ENCODE measurements around the gene NUDT8. TPM values are rescaled to one million over a fixed set of nuclear protein-coding genes. Genes with fewer than 3 reads are reported as not detected.
"Not testable (repeated sequence)": the region's sequence is repeated elsewhere in the genome, so short reads cannot be mapped to it uniquely, and the experiment has no call there.

NUDT8 gene
- total RNA-seq, 1 donor from 2014 or later = 5.3 TPM

DNA sequence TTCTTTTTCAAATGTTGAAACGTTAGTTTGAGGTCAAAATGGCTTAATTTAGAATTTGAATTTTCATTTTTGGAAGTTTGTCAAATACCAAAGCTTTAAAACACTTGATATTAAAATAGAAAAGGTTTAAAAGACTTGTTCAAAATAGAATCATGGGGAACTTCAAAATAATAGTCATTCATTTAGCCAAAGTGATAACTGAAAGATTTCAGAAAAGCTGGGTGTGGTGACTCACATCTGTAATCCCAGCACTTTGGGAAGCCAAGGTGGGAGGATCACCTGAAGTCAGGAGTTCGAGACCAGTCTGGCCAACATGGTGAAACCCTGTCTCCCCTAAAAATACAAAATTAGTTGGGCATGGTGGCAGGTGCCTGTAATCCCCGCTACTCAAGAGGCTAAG is 35.3 kb downstream of the NUDT8 start:
- peaks cover 12% of the 10 kb centered on the region for H3K4me1 Mint-ChIP-seq
- no peak overlapping the region for H3K4me3 Mint-ChIP-seq
- DNase-seq (no peak), ATAC-seq (ENCODE audit: low read depth) (no peak)
- TF ChIP-seq, protein P1, sequence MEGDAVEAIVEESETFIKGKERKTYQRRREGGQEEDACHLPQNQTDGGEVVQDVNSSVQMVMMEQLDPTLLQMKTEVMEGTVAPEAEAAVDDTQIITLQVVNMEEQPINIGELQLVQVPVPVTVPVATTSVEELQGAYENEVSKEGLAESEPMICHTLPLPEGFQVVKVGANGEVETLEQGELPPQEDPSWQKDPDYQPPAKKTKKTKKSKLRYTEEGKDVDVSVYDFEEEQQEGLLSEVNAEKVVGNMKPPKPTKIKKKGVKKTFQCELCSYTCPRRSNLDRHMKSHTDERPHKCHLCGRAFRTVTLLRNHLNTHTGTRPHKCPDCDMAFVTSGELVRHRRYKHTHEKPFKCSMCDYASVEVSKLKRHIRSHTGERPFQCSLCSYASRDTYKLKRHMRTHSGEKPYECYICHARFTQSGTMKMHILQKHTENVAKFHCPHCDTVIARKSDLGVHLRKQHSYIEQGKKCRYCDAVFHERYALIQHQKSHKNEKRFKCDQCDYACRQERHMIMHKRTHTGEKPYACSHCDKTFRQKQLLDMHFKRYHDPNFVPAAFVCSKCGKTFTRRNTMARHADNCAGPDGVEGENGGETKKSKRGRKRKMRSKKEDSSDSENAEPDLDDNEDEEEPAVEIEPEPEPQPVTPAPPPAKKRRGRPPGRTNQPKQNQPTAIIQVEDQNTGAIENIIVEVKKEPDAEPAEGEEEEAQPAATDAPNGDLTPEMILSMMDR (IDR thresholded peaks at IDR 0.05) = no peak
- H3K9me3 Mint-ChIP-seq = no peaks in the 10 kb centered on the region
- intact Hi-C loops (cut with micrococcal nuclease) = no loop called here
- CTCF ChIA-PET = no interaction called here
- no peak overlapping the region for H3K27ac Mint-ChIP-seq
- H3K36me3 Mint-ChIP-seq (ENCODE audit: low read depth) = no peaks in the 10 kb centered on the region
- no peaks in the 10 kb centered on the region for H3K27me3 Mint-ChIP-seq
- POLR2A ChIA-PET = interaction anchor here (0.7 to 1.5 kb wide), 2 partner anchors 10 to 55 kb away, joined by 3 to 5 read pairs; no protein-coding TSS in a partner anchor

DNA sequence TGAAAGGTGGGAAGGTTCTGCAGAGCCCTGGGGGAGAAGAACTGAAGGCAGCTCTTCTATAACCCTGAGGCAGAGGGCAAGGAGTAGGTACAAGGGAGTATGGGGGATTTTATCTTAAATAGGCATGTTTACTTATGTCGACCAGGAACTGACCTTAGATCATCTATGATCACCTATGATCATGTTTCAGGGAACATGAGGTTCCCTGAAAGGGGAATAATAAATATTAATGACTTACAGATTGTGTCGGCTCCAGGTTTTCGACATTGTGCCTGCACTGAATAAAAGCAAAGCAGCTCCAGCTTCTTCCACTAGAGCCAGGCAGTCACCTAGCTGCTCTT is 36.2 kb downstream of the NUDT8 start:
- intact Hi-C loops (cut with micrococcal nuclease) = no loop called here
- H3K4me3 Mint-ChIP-seq = no peak overlapping the region
- no peaks in the 10 kb centered on the region for H3K36me3 Mint-ChIP-seq (ENCODE audit: low read depth)
- ChIA-PET POLR2A (interaction anchor here (1.5 kb wide), 1 partner anchor 9 kb away, joined by 5 read pairs; no protein-coding TSS in a partner anchor), CTCF (no interaction called here)
- H3K27ac Mint-ChIP-seq = no peak overlapping the region
- H3K9me3 Mint-ChIP-seq = no peaks in the 10 kb centered on the region
- TF ChIP-seq, protein P1 (IDR thresholded peaks at IDR 0.05) = no peak
- H3K4me1 Mint-ChIP-seq = peaks cover 21% of the 10 kb centered on the region
- ATAC-seq (ENCODE audit: low read depth) (no peak), DNase-seq (no peak)
- H3K27me3 Mint-ChIP-seq = no peaks in the 10 kb centered on the region

DNA sequence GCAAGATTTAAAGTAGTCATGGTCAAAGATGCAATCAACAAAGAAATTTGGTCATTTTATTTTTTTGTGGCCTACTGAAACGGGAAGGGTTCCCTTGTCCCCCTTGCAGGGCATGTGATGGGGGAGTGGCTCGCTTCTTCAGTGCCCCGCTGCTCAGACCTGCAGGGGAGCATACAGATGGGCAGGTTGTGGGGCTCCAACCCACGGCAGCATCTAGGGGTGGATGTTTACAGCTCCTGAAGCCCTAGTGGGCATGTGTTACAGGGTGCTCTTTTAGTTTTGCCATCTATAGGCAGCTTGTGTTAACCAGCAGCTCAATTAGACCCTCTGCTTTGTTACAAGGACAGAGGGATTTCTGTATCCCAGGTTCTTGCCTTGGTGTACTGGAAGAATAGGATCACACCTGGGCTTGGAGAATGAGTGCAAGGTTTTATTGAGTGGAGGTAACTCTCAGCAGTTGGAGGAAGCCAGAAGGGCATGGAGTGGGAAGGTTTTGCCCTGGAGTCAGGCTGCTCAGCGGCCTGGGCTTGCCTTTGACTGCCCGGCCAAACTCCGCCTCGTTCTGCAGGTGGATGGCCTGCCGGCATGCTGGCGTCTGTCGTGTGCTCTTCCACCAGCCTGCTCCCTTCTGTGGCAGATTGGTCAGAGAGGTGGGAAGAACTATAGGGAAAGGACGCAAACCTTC is 36.7 kb downstream of the NUDT8 start:
- no peak for ATAC-seq (ENCODE audit: low read depth)
- ChIA-PET POLR2A (interaction anchor here (1.5 kb wide), 1 partner anchor 9 kb away, joined by 5 read pairs; no protein-coding TSS in a partner anchor), CTCF (interaction anchor here (1.2 to 2.2 kb wide), 2 partner anchors 21 to 36 kb away, joined by 3 to 5 read pairs; partner anchors contain the start of gene NUDT8)
- H3K9me3 Mint-ChIP-seq = no peaks in the 10 kb centered on the region
- intact Hi-C loops (cut with micrococcal nuclease) = no loop called here
- H3K4me3 Mint-ChIP-seq = no peak overlapping the region
- TF ChIP-seq, protein P1 (IDR thresholded peaks at IDR 0.05) = no peak
- H3K36me3 Mint-ChIP-seq (ENCODE audit: low read depth) = peaks cover 2% of the 10 kb centered on the region
- H3K27me3 Mint-ChIP-seq = no peaks in the 10 kb centered on the region
- no peak overlapping the region for H3K27ac Mint-ChIP-seq
- H3K4me1 Mint-ChIP-seq = peaks cover 26% of the 10 kb centered on the region
- no peak for DNase-seq

DNA sequence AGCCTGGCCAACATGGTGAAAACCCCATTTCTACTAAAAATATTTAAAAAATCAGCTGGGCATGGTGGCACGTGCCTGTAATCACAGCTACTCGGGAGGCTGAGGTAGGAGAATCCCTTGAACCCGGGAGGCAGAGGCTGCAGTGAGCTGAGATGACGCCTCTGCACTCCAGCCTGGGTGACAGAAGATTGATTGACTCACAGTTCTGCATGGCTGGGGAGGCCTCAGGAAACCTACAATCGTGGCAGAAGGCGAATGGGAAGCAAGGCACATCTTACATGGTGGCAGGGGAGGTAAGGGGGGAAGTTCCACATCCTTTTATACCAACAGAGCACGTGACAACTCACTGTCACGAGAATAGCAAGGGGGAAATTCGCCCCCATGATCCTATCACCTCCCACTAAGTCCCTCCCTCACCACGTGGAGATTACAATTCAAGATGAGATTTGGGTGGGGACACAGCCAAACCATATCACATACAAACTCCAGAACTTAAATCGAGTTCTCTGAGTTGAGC is 40.8 kb downstream of the NUDT8 start:
- Mint-ChIP-seq H3K27ac (peak overlapping the region; percentile 99), H3K4me3 (peak overlapping the region; percentile 28), H3K4me1 (peaks cover 66% of the 10 kb centered on the region), H3K36me3 (ENCODE audit: low read depth) (peaks cover 32% of the 10 kb centered on the region)
- POLR2A ChIA-PET = interaction anchor here (3.3 to 3.8 kb wide), 2 partner anchors 24 to 41 kb away, joined by 19 to 28 read pairs; partner anchors contain the start of gene NUDT8
- ATAC-seq (ENCODE audit: low read depth); DNase-seq; CTCF ChIA-PET; H3K9me3 Mint-ChIP-seq; H3K27me3 Mint-ChIP-seq: not testable (repeated sequence)
- intact Hi-C loops (cut with micrococcal nuclease) = loop anchor here (1.0 to 5.0 kb wide), 5 partner anchors 17 to 237 kb away; partner anchors contain the start of genes CDK2AP2, NDUFV1, POLD4 and PPP1CA

DNA sequence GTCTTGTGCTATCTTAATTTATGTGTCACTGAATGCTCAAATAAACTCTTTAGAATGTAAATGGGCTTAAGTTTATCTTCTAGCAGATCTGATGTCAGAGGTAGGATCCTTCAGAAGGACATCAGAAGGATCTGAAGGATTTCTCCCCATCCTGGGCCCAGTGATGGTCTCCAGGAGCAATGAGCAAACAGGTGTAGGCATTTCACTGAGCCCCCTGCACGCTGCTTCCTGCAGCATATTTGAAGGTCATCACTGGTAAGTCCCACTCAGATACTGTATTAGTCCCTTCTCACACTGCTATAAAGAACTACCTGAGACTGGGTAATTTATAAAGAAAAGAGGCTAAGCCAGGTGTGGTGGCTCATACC is 41.6 kb downstream of the NUDT8 start:
- peak overlapping the region; percentile 77 for H3K4me3 Mint-ChIP-seq
- peaks cover 68% of the 10 kb centered on the region for H3K4me1 Mint-ChIP-seq
- POLR2A ChIA-PET = interaction anchor here (0.6 to 3.8 kb wide), 10 partner anchors 8 to 1243 kb away, joined by 3 to 28 read pairs (median 4); partner anchors contain the start of genes KDM2A, NUDT8, POLD4 and PPP1CA
- intact Hi-C loops (cut with micrococcal nuclease) = loop anchor here (1.0 to 5.0 kb wide), 5 partner anchors 18 to 236 kb away; partner anchors contain the start of genes CDK2AP2, NDUFV1, POLD4 and PPP1CA
- H3K36me3 Mint-ChIP-seq (ENCODE audit: low read depth) = peaks cover 32% of the 10 kb centered on the region
- ATAC-seq (ENCODE audit: low read depth) = peak; percentile 37
- no peaks in the 10 kb centered on the region for H3K27me3 Mint-ChIP-seq
- H3K27ac Mint-ChIP-seq = peak overlapping the region; percentile 99
- CTCF ChIA-PET = interaction anchor here (1.0 kb wide), 1 partner anchor 16 kb away, joined by 4 read pairs; no protein-coding TSS in a partner anchor
- TF ChIP-seq, protein P1 (IDR thresholded peaks at IDR 0.05) = no peak
- peaks cover 2% of the 10 kb centered on the region for H3K9me3 Mint-ChIP-seq
- no peak for DNase-seq

Measured in activated B cell treated with CpG ODN at 0.5 μM for 24 hours (primary cell).